Tibial artery (tissue), 4 donors: ENCODE data around the gene AGXT.

Source experiments
- DNase-seq, 2 donors: peaks; one replicate each; pipeline ENCODE4 v3.0.0-alpha.2; 2019
- H3K27ac ChIP-seq, 2 donors: fragments of 200-600 bp; sonication (generic) in 1 of 2; 1 replicate in 1 of 2; 2 replicates in 1 of 2; pipeline ENCODE4 v1.5.1; 2018 to 2019; ENCODE audit warnings: mild to moderate bottlenecking in 1 of 2
- H3K27me3 ChIP-seq, 2 donors: fragments of 200-600 bp; sonication (generic) in 1 of 2; one replicate each; pipeline versions ENCODE4 v1.5.1 to v1.6.0; 2016 to 2019
- H3K36me3 ChIP-seq, 3 donors: fragments of 200-600 bp; sonication (generic) in 2 of 3; one replicate each; pipeline ENCODE4 v1.5.1; 2016 to 2019; ENCODE audit warnings: mild to moderate bottlenecking in 2 of 3
- H3K4me1 ChIP-seq, 4 donors: fragments of 200-600 bp; sonication (generic) in 2 of 4; 1 replicate in 3 of 4; 2 replicates in 1 of 4; pipeline ENCODE4 v1.5.1; 2016 to 2019
- H3K4me3 ChIP-seq, 2 donors: fragments of 200-600 bp; sonication (generic) in 1 of 2; 1 replicate in 1 of 2; 2 replicates in 1 of 2; pipeline ENCODE4 v1.5.1; 2018 to 2019; ENCODE audit warnings: mild to moderate bottlenecking in 2 of 2
- H3K9me3 ChIP-seq, 3 donors: fragments of 200-600 bp; sonication (generic) in 1 of 3; one replicate each; pipeline ENCODE4 v1.5.1; 2016 to 2019
- CTCF ChIP-seq, 2 experiments: fragments of 200-600 bp in 1 of 2; fragments of 450-650 bp in 1 of 2; IDR thresholded peaks; one replicate each; pipeline ENCODE4 v1.5.1; 2017 to 2019; ENCODE audit warnings: antibody characterized with exemption in 2 of 2, mild to moderate bottlenecking in 1 of 2, moderate library complexity in 1 of 2
- intact Hi-C: fragments of 100-400 bp; cut with DNase I; formaldehyde crosslinking; loops from one replicate; pipeline ENCODE4 v1.15.0; 2023; ENCODE audit warnings: low total_unique reads

The AGXT gene

DNA sequence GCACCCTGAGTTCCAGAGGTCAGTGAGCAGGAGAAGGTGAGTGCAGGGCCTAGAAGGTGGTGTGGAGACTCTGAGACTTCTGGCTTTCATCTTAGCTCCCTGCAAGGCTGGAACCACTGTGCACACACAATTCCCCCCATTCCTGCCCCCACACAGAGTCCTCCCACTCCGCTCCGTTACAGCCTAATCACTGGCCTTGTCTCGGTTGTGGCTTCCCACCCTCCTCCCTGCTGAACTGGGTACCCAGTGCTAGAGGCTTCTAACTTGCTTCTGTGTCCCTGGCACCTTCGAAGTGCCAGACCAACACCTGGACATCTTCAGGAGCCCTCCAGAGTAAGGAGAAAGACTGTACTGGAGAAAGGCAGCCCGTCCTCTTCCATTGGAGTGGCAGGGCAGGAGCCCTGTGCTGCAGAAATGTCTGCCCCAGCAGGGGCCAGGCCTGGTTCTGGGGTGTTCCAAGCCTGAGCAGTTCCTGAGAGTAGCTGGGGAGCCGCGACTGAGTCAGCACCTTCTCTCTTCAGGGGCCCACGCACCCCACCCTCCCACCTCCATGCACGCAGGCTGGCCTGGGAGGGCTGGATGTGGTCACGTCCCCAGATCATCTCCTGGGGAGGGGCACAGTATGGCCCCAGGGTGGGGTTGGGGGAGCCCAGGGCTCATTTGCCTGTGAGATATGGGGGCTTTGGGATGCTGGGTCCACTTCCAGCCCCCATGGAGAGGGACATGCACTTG lies 60.9 kb downstream of the AGXT start:
- DNase-seq, result no peak
- H3K36me3 ChIP-seq, result no peaks in the 10 kb centered on the region
- H3K4me1 ChIP-seq, result no peaks in the 10 kb centered on the region
- peaks cover 0 to 15% (median 10%) of the 10 kb centered on the region in 3 donors for H3K9me3 ChIP-seq
- no peak for TF ChIP-seq CTCF (IDR thresholded peaks at IDR 0.05)
- peaks cover 0 to 36% of the 10 kb centered on the region in 2 donors for H3K27me3 ChIP-seq
- H3K4me3 ChIP-seq, result no peak overlapping the region
- intact Hi-C loops, result no loop called here
- no peak overlapping the region for H3K27ac ChIP-seq
